ENCODE data around the gene ANK3. TPM values are rescaled to one million over a fixed set of nuclear protein-coding genes. Genes with fewer than 3 reads are reported as not detected.

ANK3 gene
- total and polyA plus RNA-seq, 2 donors (not counting 3 experiments of a cell fraction or from before 2014, with no cell fraction given): 0.88 to 8.5 TPM

DNA sequence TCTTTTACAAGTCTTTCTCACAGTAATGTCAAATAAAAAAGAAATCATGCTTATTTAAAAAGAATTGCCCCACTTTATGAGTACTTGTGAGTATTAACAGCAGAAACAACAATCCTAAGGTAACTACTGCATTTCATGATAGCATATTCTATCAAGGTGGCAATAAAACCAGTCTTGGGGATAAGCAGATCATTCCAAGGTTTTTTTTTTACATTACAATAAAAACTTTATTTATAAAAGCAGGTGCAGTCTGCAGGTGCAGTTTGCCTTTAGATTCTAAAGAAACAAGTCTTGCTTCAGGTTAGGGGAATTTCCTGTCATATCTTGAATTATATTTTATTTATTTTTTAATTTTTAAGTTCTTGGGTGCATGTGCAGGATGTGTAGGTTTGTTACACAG lies 10.7 kb upstream of the ANK3 start:
- dilution Hi-C loops (cut with MboI; ENCODE audit: extremely low pct_ligation_motif_present, low sequenced_read_pairs) (no loop called here), intact Hi-C loops (cut with micrococcal nuclease) (no loop called here)
- no peaks in the 10 kb centered on the region for H3K4me1 ChIP-seq (ENCODE audit: control insufficient read depth, extremely low read depth, insufficient read depth, low read length)
- BruUV-seq (replicated peaks): no TSS peak
- POLR2A ChIA-PET: no interaction called here
- no peak for DNase-seq (ENCODE audit: low read depth, low spot score)
- H4K20me1 ChIP-seq (replicated peaks; ENCODE audit: control insufficient read depth, extremely low read depth, insufficient read depth, low read length): no peaks in the 10 kb centered on the region
- H3K4me2 ChIP-seq (ENCODE audit: insufficient read depth, low read length): no peak overlapping the region
- no peaks in the 10 kb centered on the region for H3K79me2 ChIP-seq (ENCODE audit: control insufficient read depth, insufficient read depth, low read length)
- no peak overlapping the region for H3K4me3 ChIP-seq (replicated peaks in 1 of 3; ENCODE audit: insufficient read depth in 1 of 3, low read depth in 1 of 3, low read length in 3 of 3)
- H3K36me3 ChIP-seq (ENCODE audit: control insufficient read depth in 2 of 2, extremely low read depth in 1 of 2, insufficient read depth in 2 of 2, low read length in 2 of 2): no peaks in the 10 kb centered on the region
- no peaks in the 10 kb centered on the region for H3K27me3 ChIP-seq (ENCODE audit: control insufficient read depth in 2 of 2, insufficient read depth in 2 of 2, low read length in 2 of 2)
- TF ChIP-seq POLR2A (IDR thresholded peaks at IDR 0.05; ENCODE audit: low read depth, low read length) (no peak), GATA2 (IDR thresholded peaks at IDR 0.05; ENCODE audit: insufficient read depth, insufficient read length, low read depth, low read length) (no peak), JUN (IDR thresholded peaks at IDR 0.05; ENCODE audit: borderline replicate concordance, insufficient read depth, insufficient read length, low read depth) (no peak), MAX (IDR thresholded peaks at IDR 0.05; ENCODE audit: insufficient read depth, insufficient read length) (no peak), MYC (IDR thresholded peaks at IDR 0.05; ENCODE audit: low read depth, low read length) (no peak), FOS (IDR thresholded peaks at IDR 0.05; ENCODE audit: borderline replicate concordance, insufficient read depth, low read length) (no peak), EZH2 (IDR thresholded peaks at IDR 0.05; ENCODE audit: borderline replicate concordance, low read depth, low read length, severe bottlenecking) (no peak), POLR2AphosphoS5 (IDR thresholded peaks at IDR 0.05; ENCODE audit: insufficient read depth, low read depth, low read length) (no peak), CTCF (IDR thresholded peaks at IDR 0.05; ENCODE audit: extremely low read depth in 1 of 2, insufficient read depth in 1 of 2, low read depth in 1 of 2, low read length in 2 of 2) (no peak)
- H3K27ac ChIP-seq (ENCODE audit: insufficient read depth, low read depth, low read length): no peak overlapping the region
- H3K9ac ChIP-seq (replicated peaks; ENCODE audit: extremely low read depth, insufficient read depth, low read length): no peak overlapping the region
- CTCF ChIA-PET: interaction anchor here (1.7 kb wide), 1 partner anchor 9 kb away, joined by 3 read pairs; no protein-coding TSS in a partner anchor
- no peaks in the 10 kb centered on the region for H3K9me1 ChIP-seq (replicated peaks; ENCODE audit: control insufficient read depth, extremely low read depth, insufficient read depth, low read length)
- FAIRE-seq: no peak
- no peak overlapping the region for H2AFZ ChIP-seq (ENCODE audit: low read depth, low read length)
- H3K9me3 ChIP-seq (replicated peaks; ENCODE audit: control insufficient read depth, insufficient read depth, low read length): no peaks in the 10 kb centered on the region
